Erythroblast (primary cell): ENCODE data around the gene CBFB.

Experiments
- GATA1 ChIP-seq: IDR thresholded peaks from 2 replicates; pipeline ENCODE4 v1.6.1; 2011; ENCODE audit warnings: low read depth, mild to moderate bottlenecking, control low read depth, low read length, moderate library complexity
- POLR2A ChIP-seq: IDR thresholded peaks from 2 replicates; pipeline ENCODE4 v1.6.1; 2011; ENCODE audit warnings: mild to moderate bottlenecking, low read length

GRCh38 chr16:67040906-67041305 is 12.0 kb downstream of the CBFB start:
- TF ChIP-seq POLR2A (no peak), GATA1 (no peak)
